Measurements from ENCODE around the gene CELF4.

CELF4 gene

DNA sequence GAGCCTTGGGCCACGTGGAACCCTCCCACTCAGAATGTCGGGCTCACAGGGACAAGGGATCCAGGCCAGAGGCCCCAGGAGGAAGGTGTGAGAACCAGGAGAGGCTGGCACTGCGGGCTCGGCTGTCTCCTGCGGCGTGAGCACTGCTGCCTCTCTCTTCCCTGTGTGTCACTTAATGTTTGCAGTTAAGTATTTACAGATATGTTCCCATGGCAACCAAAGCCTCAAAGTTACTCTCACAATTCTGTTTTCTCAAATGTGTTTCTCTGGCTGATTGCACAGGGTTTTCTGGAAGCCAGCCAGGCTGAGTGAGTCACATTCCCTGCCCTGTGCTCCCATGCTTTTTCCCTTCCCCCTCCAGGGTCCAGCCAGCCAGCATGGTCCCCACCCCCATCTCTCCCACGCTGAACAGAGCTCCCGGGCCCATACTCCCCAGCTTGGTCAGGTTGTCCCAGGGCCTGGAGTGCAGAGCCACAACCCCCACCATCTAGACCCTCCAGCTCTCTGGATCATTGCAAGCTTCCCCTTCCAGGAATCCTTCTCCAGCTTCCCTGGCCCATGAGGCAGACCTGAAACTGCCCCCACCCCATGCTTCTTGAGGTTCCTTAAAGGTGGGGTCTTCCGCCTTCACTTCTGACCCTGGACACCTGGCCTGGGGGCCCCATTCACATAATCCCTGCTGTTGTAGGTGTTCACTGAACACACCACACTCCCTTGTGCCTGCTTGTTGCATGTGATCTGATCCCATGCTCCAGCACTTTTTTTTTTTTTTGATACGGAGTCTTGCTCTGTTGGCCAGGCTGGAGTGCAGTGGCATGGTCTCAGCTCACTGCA, 265.9 kb downstream of the CELF4 start:
- peak in 44 of 56 donors; percentile 7 to 84 (median 42) for DNase-seq

DNA sequence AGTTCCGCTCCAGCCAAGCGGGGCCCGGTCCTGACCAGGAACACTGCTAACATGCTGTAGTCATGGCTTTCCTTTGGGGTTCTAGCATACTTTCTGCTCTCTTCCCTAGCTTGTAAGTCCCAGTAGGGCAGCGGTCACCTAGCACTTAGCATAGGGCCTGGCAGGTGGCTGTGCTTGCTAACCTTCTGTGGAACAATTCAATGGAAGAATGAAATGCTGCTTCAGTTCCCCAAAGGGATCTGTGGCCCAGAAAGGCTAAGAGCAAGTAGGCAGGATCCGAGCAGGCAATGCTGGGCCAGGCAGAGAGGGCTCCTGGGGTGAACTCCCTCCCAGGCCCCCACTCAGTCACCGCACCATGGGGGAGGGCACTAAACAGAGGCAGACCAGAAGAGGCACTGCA, 266.8 kb downstream of the CELF4 start:
- peak in 1 of 56 donors; percentile 12 for DNase-seq

DNA sequence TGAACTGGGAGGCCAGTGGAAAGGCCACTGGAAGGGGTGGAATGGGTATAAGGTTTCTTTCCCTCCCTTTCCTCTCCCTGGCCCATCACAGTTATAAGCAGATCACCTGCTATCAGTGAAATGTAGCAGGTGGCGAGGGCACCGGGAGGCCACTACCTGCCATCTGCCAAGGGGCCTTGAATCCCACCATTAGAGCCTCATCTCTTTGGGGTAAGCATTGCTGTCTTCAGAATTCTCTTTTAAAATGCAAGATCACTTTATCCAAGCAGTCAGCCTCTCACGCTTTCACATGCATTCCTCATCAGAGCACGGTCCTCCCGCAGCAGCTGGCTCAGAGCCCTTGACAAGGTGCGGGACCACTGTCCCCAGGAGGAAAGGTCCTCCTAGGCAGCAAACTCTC, 268.5 kb downstream of the CELF4 start:
- DNase-seq = no peak

DNA sequence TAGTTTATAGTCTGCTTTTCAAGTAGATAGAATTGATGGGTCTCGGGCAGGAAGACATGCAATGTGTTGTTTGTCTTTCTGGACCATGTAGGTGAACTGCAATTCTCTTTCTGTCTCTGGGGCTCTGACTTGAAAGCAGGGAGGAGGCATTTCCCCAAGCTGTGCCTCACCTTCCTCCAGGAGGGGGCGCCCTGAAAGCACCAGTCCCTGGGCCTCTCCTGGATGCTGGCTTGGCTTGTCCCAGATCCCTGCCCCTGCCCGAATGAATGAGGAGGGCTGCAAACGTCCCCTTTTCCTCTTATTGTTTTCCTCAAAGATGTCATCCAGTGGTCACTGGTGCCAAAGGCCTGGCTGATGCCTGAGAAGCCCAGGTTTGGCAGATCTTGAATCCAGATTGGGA, 270.6 kb downstream of the CELF4 start:
- DNase-seq = peak in 1 of 56 donors; percentile 20

DNA sequence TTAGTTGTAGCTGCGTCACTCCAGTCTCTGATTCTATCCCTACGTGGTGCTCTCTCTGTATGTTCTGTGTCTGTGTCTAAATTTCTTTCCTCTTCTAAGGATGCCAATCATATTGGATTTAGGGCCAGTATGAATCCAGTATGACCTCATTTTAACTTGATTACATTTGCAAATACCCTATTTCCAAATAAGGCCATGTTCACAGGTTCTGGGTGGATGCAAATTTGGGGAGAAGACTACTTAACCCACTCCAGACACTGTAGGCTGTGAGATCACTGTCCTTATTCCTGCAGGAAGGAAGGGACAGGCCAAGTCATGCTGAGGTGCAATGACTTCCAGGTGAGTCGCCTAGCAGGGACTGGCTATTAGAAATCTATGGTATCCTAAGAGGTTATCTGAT, 272.2 kb downstream of the CELF4 start:
- no peak for DNase-seq

DNA sequence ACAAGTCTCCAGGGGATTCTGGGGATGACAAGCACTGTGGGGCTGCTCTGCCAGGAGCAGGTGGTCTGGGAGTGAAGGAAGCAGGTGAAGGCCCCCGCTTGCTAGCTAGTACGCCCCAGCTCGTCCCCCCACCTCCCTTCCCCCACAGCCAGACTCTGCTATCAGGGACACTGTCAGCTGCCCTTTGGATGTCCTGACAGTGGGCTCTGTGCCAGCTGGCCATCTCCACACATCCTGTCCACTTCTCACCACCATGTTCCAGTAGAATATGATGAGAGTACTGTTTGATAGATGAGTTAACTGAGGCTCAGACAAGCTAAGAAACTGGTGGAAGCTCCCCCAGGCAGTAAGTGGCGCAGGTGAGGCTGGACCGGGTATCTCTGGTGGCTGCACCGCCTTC, 276.2 kb downstream of the CELF4 start:
- DNase-seq = no peak

DNA sequence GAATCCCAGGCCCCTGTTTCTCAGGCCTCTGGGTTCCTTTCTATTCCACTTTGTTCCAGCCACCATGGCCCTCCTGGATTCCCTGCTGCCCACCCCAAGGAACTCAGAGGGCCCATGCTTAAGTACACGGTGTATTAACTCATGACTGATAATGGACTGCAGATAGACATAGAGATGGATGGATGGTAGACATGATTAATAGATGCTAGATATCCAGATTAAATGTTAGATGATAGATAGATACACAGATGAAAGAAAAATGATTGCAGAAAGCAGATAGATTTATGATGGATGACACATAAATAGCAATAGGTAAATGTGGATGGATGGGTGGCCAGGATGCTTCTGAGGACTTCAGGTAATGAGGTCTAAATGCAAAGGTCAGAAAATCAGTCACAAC, 278.0 kb downstream of the CELF4 start:
- no peak for DNase-seq

DNA sequence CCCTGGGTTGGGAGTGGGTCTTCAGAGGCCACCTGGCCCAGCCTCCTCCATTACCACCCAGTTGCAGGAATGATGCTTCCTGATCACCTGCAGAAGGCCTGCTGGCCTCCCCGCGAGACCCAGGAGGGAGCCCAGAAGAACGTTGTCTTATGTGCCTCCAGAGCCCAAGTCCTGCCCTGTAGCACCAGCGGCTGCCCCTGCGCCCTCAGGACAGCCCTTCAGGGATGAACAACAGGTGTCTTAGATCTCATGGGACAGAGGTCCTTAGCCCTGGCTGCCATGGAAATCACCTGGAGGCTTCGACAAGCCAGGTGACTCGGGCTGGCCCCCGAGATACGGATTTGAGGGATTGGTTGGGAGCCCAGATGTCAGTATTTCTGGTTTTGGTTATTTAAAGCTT, 278.8 kb downstream of the CELF4 start:
- DNase-seq = no peak

DNA sequence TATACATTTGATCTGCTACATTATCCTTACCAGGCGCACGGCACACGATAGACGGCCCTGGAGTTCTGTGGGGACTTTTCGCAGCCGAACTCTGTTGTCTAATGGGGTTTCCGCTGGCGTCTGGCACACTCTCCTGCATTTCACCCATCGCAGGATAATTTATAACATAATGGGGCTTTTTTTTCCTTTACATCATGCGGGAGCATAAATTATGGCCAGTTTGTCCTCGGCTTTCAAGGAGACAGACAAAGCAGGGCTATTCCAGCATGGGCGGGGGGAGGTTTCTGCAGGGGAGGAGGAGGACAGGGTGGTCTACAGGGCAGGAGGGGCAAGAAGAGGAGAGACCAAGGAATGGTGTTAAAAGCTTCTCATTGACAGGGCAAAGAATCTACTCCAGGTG, 279.8 kb downstream of the CELF4 start:
- DNase-seq = no peak

DNA sequence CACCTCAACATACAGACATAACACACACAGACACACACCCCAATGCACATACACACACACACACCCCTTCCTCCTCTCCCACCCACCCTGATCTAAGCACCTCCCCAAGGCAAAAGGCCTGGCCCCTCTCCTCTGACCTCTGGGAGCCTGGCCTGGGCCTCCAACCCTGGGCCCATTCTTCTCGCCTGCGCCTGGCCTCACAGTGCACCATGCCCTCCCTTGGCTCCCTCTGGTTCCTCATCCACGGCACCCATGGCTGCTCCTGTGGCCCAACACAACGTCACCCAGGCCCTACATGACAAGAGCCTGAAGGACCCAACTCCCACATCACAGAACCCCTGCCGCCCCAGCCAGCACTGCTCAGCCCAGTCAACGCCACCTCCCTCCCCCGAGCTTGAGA, 281.3 kb downstream of the CELF4 start:
- DNase-seq = no peak

DNA sequence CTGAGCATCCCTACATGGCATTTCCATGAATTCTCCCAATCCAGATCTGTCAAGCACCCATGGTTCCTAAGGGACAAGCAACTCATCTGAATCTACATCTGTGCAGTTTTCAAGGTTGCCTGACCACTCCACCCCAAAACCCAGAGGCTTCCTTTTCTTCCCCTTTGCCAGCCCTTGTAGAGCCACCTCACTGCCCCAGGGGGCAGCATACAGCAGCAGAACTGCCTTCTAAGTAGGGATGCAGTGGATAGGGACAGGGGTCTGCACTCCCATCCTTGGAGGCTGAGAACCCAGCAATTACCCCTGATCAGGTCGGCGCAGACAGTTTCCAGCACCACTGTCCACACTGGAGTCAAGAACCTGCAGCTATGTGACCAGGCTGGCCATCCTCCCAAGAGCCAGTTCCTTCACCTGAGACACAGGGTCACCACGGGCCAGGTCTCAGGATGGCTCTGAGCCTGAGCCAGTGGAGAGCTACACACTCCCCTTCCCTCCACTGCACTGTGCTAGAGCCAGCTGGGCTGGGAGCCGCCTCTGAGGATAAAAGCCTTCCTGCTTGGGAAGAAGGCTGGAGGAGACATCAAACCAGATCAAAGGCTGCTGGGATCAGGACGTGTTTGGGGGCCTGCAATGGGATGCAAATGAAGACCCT, 283.1 kb downstream of the CELF4 start:
- peak in 1 of 56 donors; percentile 12 for DNase-seq

DNA sequence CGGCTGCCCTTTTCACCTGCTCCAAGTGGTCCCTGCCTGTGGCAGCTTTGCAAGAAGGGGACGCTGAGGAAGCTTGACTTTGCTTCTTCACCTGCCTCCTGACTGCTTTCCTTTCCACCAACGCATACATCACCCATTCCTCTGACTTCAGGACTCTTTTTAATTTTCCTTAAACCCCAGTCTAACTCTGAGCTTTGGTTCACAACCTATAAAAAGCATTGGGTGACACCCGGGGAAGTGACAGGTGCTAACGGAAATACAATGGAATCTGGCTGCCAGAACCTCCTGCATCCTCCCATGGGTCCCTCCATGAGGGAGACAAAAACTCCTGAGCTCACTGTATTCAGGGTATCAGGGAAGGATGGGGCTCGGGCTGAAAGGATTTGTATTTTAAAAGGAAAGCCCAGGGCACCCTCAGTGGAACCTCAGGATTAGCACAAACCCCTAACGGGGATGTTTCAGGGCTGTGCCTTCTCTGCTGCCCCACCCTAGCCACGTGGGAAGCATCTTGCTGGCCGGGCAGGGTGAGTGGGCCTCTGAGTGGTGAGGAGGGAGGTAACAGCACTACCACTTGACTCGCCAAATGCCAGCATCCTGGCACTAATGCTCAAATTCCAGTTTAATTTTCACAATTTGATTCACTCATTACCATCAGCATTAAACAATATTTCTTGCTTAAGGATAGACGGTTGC, 284.8 kb downstream of the CELF4 start:
- DNase-seq = peak in 4 of 56 donors; percentile 7 to 40 (median 28)

DNA sequence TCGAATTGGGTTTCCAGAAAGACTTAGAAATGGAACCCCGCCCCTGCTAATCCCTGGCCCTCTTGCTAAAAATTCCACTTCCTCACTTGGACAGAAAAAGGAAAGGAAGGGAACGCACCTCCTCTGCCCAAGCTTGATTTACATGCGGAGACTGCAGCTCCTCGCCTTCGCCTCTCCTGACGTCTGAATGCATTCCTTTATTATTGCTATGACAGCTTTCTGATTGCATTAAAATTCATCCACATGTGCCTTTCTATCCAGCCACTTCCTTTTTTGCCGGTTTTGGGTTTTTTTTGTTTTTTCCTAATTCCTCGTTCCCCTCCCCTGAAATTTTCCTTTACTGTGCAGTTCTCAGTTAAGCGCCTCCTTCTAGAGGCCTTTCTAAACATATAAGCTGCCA, 287.8 kb downstream of the CELF4 start:
- DNase-seq = peak in 8 of 56 donors; percentile 4 to 38 (median 13)

DNA sequence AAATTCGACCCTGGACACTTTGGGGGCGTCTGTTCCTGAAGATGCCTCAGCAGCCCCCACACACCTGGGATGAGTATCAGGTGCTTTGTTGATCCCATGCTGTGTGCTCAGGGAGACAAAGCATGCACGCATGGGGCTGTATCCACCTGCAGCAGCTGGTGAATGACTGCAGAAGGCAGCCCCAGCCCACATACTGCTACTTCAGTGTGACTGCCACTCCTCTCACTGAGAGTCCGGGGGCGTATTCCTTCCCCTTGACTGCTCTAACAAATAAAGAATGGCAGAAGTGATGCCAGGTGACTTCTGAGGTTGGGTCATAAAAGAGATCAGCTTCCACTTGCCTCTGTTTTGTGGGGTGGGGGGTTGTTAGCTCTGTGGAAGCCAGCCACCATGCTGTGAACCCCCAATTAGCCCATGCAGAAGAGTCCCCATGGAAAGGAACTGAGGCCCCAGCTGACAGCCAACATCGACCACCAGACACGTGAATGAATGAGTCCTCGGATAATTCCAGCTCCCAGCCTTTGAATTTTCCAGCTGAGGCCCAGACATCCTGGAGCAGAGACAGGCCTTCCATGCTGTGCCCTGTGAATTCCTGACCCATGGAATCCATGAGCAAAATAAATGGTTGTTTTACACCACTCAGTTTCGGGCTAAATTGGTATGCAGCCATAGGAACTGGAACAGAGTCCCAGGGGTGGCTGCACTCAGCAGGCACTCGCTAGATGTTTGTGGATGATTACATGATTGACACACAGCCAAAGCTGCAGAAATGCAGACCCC, 289.3 kb downstream of the CELF4 start:
- DNase-seq = peak in 3 of 56 donors; percentile 17 to 19 (median 17)

DNA sequence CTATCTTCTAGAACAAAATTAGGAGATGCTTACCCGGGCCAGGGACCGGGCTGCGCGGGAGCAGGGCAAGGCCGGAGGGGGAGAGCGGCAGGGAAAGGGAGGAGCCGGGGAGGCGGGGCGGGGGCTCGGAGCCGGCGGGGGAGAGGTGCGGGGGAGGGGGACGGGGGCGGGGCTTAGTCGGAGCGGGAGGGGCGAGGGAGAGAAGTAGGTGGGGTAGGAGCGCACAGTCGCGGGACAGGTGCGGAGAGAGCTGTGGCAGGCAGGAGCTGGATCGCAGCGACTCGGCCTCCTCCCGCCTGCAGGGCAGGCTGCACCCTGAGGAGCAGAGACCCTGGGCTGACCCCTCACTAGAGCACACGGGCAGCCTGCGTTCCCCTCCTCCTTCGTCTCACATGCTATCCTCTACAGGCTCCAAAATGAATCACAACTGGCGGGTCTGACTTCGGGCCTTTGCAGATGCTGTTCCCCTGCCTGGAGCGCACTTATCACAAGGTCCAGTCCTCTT, 290.3 kb downstream of the CELF4 start:
- no peak for DNase-seq

DNA sequence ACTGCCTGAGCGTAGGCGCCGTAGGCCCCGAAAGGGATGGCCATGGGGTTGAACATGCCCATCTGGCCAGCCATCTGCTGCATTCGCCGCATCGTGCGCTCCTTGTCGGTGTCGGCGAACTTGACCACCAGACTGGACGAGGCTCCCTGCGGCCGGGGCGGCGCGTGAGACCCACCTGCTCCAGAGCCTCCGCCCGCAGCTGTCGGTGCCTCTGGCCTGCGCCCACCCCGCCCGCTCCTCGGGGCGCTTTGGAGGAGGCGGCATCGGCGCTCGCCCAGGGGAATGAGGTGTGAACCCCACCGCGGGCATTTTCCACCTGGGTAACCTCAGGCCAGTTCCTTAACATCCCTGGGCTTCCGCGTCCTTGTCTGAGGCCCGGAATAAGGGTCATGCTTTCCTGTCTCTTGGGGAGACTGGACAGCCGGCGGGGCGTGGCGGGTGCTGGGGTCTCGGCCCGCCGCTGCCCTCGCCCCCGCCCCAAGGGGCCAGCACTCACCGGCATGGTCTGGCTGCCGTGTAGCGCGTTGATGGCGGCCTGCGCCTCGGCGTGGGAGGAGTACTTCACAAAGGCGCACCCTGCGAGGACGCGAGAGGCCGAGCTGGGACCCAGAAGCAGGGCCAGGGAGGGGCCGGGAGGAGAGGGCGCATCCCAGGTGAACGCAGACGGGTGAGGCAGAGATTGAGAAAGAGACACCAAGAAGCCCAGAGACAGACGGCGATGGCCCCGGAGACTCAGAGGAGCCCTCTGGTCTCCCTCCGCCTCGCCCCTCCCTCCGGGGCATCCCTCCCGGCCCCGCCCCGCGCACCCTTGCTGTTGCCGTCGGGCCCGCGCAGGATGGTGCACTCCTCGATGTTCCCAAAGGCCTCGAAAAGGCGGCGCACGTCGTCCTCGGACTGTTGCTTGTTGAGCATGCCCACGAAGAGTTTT, 291.0 kb downstream of the CELF4 start:
- DNase-seq = no peak

DNA sequence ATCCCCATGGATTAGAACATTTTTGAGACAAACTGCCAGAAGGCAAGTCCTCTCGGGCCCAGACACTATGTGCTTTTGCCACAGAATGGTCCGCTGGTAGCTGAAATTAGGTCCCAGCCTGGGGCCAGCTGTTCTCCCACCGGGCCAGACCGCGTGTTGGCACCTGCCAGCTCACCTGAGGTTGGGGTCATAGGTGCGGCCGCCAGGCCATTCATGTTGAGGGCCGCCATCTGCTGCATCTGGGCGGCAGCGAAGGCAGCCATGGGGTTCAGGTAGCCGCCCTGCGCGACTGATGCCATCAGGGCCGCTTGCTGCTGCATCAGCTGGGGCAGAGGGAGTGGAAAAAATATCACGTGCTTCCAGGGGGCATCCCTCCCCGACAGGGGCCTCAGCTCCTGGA, 292.8 kb downstream of the CELF4 start:
- no peak for DNase-seq

DNA sequence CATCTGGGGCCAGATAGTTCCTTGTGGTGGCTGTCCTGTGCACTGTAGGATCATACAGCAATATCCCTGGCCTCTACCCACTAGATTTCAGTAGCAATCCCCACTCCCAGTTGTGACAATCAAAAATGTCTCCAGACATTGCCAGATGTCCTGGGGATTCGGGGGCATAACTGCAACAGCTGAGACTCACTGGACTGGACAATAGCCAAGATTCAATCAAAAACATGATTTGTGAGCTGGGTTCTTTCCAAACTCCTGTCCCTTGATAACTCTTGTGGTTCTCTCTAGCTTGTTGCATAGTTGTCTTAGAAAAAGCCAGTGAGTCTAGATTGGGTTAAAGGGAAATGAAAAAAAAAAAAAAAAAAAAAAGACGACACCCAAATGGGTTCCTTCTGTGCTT, 293.4 kb downstream of the CELF4 start:
- DNase-seq = no peak

DNA sequence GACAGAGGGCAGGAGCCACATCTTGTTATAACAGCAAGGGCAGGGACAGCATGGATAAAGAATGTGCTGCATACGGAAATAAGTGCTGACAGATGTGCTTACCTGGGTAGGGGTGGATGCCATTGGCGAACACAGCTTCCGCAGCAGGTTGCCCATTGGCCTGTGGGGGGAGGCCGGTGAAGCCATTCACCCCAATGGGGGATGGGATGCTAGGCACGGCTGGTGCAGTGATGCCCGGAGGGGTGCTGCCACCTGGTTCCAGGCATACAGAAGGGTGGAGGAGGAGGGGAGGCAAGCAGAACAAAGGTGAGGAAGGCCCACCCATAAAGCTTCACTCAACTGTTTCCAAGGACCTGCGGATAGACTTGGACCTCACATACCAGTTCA, 294.9 kb downstream of the CELF4 start:
- no peak for DNase-seq

DNA sequence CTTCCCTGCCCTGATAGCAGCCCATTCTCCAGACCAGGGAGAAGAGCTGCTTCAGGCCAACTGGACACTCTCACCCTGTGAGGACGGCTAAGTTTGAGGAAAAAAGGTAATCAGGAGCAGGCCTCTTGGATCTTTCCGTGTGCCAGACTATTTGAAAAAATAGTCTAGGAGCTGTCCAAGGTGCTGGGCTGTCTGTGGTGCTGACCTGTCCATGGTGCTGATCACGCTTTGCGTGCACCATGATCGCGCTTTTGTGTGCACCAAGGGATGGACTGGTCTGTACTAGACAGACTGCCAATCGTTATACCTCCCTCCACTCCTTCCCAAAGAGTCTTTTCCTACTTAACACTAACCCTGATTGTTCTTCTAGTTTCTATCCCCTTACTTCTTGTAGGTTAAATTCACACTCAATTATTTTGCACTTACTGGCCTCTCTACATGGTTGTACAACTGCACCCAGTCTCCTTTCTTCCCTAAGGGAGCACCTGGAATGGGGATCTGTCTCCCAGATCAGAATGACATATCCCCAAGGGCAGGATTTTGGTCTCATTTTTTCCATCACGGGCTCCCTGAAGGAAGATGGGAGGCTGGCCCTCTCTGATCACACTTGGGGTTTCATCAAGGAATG, 295.4 kb downstream of the CELF4 start:
- peak in 11 of 56 donors; percentile 4 to 47 (median 15) for DNase-seq
